ENCODE data around the gene ALKBH2.
A peak's percentile ranks its signal among the peaks of the same experiment; 100 is the strongest.

Gene ALKBH2

GRCh38 chr12:109093022-109093918 lies at the start of gene ALKBH2:
ALKBH2 (minus strand) TSS chr12:109093472; CDS start chr12:109092786, 686 bp downstream.
- DNase-seq: peak; percentile 94

GRCh38 chr12:109140560-109140959 lies 47.3 kb upstream of the ALKBH2 start:
- DNase-seq: no peak

GRCh38 chr12:109139791-109140190 lies 46.5 kb upstream of the ALKBH2 start:
- DNase-seq: no peak

GRCh38 chr12:109139360-109139759 lies 46.1 kb upstream of the ALKBH2 start:
- no peak for DNase-seq

GRCh38 chr12:109137055-109137454 lies 43.8 kb upstream of the ALKBH2 start:
- no peak for DNase-seq

- no peak for DNase-seq
These were observed 41.1 kb upstream of the ALKBH2 start for GRCh38 chr12:109134186-109134917.

- DNase-seq: no peak
These were observed 38.1 kb upstream of the ALKBH2 start for GRCh38 chr12:109131154-109132050.

- DNase-seq: no peak
These were observed 37.3 kb upstream of the ALKBH2 start for GRCh38 chr12:109130297-109131153.

- no peak for DNase-seq
These were observed 34.4 kb upstream of the ALKBH2 start for GRCh38 chr12:109127533-109128242.

- no peak for DNase-seq
These were observed 33.5 kb upstream of the ALKBH2 start for GRCh38 chr12:109126784-109127183.

- DNase-seq: no peak
These were observed 32.5 kb upstream of the ALKBH2 start for GRCh38 chr12:109125791-109126190.

- DNase-seq: no peak
These were observed 31.8 kb upstream of the ALKBH2 start for GRCh38 chr12:109124878-109125648.

- no peak for DNase-seq
These were observed 28.1 kb upstream of the ALKBH2 start for GRCh38 chr12:109121346-109121880.

GRCh38 chr12:109120557-109120956 lies 27.3 kb upstream of the ALKBH2 start:
- no peak for DNase-seq

- DNase-seq: no peak
These were observed 26.8 kb upstream of the ALKBH2 start for GRCh38 chr12:109120095-109120494.

GRCh38 chr12:109116611-109116949 lies 23.3 kb upstream of the ALKBH2 start:
- DNase-seq: no peak

- no peak for DNase-seq
These were observed 22.7 kb upstream of the ALKBH2 start, which contains the start of gene ACACB for GRCh38 chr12:109115758-109116610. ACACB (plus strand) TSS chr12:109116587; CDS start chr12:109139406, 22,819 bp downstream.

- DNase-seq: no peak
These were observed 22.1 kb upstream of the ALKBH2 start for GRCh38 chr12:109115404-109115757.

GRCh38 chr12:109114644-109115043 lies 21.4 kb upstream of the ALKBH2 start:
- DNase-seq: no peak
